ENCODE results near the gene ZNF227.
A peak's percentile ranks its signal among the peaks of the same experiment; 100 is the strongest.
"Not testable (repeated sequence)": the region's sequence is repeated elsewhere in the genome, so short reads cannot be mapped to it uniquely, and the experiment has no call there.

The ZNF227 gene

DNA sequence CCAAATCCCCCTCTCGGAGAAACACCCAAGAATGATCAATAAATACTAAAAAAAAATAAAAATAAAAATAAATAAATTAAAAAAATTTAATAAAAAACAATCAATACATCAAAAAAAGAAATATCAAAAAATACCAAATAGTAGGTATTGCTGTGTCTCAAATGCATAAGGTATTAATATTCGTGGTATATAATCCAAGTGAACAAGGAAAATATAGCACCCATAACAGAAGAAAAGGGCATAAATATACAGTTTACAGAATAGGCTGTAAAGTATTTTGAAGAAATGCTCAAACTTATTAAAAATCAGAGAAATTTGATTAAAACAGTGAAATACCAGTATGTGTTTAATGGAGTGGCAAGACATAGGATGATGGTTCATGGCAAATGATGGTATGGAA, 7.6 kb upstream of the ZNF227 start:
- H3K36me3 ChIP-seq (replicated peaks; ENCODE audit: low read depth, low read length): no peaks in the 10 kb centered on the region
- no peak overlapping the region for H3K4me3 ChIP-seq (ENCODE audit: low read length)
- TF ChIP-seq, protein P1, sequence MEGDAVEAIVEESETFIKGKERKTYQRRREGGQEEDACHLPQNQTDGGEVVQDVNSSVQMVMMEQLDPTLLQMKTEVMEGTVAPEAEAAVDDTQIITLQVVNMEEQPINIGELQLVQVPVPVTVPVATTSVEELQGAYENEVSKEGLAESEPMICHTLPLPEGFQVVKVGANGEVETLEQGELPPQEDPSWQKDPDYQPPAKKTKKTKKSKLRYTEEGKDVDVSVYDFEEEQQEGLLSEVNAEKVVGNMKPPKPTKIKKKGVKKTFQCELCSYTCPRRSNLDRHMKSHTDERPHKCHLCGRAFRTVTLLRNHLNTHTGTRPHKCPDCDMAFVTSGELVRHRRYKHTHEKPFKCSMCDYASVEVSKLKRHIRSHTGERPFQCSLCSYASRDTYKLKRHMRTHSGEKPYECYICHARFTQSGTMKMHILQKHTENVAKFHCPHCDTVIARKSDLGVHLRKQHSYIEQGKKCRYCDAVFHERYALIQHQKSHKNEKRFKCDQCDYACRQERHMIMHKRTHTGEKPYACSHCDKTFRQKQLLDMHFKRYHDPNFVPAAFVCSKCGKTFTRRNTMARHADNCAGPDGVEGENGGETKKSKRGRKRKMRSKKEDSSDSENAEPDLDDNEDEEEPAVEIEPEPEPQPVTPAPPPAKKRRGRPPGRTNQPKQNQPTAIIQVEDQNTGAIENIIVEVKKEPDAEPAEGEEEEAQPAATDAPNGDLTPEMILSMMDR (IDR thresholded peaks at IDR 0.05; ENCODE audit: low read depth, low read length): no peak
- no peak for TF ChIP-seq EZH2phosphoT487 (IDR thresholded peaks at IDR 0.05; ENCODE audit: low read depth)
- no peaks in the 10 kb centered on the region for H3K4me1 ChIP-seq (ENCODE audit: low read length)
- no peaks in the 10 kb centered on the region for H4K20me1 ChIP-seq (ENCODE audit: insufficient read depth, low read length)
- H2AFZ ChIP-seq (ENCODE audit: low read depth, low read length): no peak overlapping the region
- H3K9me3 ChIP-seq (ENCODE audit: insufficient read depth, low read length): peaks cover 10% of the 10 kb centered on the region; the same call in 1 of the 2 replicates
- H3K4me2 ChIP-seq (ENCODE audit: low read length): no peak overlapping the region
- no peak overlapping the region for H3K27ac ChIP-seq (ENCODE audit: low read length)
- no peaks in the 10 kb centered on the region for H3K79me2 ChIP-seq (ENCODE audit: low read length)
- H3K27me3 ChIP-seq (ENCODE audit: low read depth, low read length): no peaks in the 10 kb centered on the region
- H3K9ac ChIP-seq (ENCODE audit: low read length): no peak overlapping the region

DNA sequence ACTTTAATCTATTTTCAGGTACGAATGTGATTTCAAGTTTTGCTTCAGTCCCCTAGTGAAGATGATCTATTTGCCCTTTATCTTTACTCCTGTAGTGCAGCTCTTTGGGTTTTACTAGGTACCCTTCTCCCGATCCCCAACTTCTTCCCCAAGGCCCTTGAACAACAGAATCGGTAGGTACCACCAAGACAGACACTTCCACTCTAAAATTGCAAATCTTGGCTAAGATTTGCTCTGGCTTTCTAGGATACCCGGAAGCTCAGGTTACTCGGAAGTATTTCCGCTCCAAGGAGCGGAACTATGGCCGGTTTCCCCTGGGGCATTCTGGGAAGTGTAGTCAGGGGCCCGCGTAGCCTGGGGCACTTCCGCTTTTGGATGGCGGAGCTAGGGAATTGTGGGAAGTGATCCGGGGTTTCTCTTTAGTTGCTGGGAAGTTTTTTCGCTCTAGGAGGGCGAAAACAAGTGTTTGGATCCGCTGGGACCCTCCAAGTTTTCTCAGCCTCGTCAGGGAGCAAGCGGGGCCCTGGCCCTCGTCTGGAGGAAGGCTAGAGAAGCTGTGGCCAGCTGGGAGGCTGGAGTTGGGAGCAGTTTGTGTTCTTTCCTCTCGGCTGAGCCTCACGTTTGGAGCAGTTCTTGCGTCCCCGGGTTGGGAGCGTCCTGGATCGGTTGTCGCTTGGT, 5.1 kb upstream of the ZNF227 start:
- H2AFZ ChIP-seq (ENCODE audit: low read depth, low read length): peak overlapping the region; percentile 99
- TF ChIP-seq, protein P1 (IDR thresholded peaks at IDR 0.05; ENCODE audit: low read depth, low read length): no peak
- TF ChIP-seq EZH2phosphoT487 (IDR thresholded peaks at IDR 0.05; ENCODE audit: low read depth): no peak
- peak overlapping the region; percentile 76 for H3K4me2 ChIP-seq (ENCODE audit: low read length)
- H3K27me3 ChIP-seq (ENCODE audit: low read depth, low read length): no peaks in the 10 kb centered on the region
- H3K4me1 ChIP-seq (ENCODE audit: low read length): no peaks in the 10 kb centered on the region
- H3K36me3 ChIP-seq (replicated peaks; ENCODE audit: low read depth, low read length): no peaks in the 10 kb centered on the region
- peaks cover 13% of the 10 kb centered on the region; the same call in 1 of the 2 replicates for H3K9me3 ChIP-seq (ENCODE audit: insufficient read depth, low read length)
- H4K20me1 ChIP-seq (ENCODE audit: insufficient read depth, low read length): no peaks in the 10 kb centered on the region
- peak overlapping the region; percentile 76 for H3K4me3 ChIP-seq (ENCODE audit: low read length)
- H3K9ac ChIP-seq (ENCODE audit: low read length): peak overlapping the region; percentile 66
- H3K79me2 ChIP-seq (ENCODE audit: low read length): no peaks in the 10 kb centered on the region
- peak overlapping the region; percentile 17; the same call in 1 of the 2 replicates for H3K27ac ChIP-seq (ENCODE audit: low read length)

DNA sequence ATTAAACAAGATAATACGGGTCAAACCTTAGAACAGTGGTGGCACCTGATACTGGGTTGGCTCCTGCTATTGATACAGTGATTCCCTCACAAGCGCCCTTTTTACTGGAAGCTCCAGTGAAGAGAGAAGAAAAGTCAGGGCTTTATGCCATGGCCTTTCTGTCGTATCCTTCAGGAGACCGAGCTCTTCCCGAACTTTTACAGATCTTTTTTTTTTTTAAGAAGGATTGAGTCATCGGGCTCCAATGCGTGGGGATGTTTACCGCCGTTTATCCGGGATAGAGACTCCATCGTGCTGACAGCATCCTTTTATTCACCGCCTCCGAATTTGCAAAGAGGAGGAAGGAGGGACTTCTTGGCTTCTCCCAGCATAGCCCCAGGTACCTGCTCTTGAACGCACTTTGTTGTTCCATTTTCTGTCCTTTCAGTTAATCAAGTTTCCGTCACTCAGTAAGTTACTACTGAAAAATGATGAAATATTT, 574 bp downstream of the ZNF227 start:
- Histone ChIP-seq H3K9ac (ENCODE audit: low read length) (peak overlapping the region; percentile 95), H3K9me3 (ENCODE audit: insufficient read depth, low read length) (peaks cover 26% of the 10 kb centered on the region; the same call in 1 of the 2 replicates), H3K27me3 (ENCODE audit: low read depth, low read length) (no peaks in the 10 kb centered on the region), H3K36me3 (replicated peaks; ENCODE audit: low read depth, low read length) (peaks cover 41% of the 10 kb centered on the region), H2AFZ (ENCODE audit: low read depth, low read length) (peak overlapping the region; percentile 98), H3K4me3 (ENCODE audit: low read length) (peak overlapping the region; percentile 97), H3K4me2 (ENCODE audit: low read length) (peak overlapping the region; percentile 96), H4K20me1 (ENCODE audit: insufficient read depth, low read length) (no peaks in the 10 kb centered on the region), H3K27ac (ENCODE audit: low read length) (peak overlapping the region; percentile 54), H3K79me2 (ENCODE audit: low read length) (peaks cover 31% of the 10 kb centered on the region), H3K4me1 (ENCODE audit: low read length) (peaks cover 10% of the 10 kb centered on the region; the same call in 1 of the 2 replicates)
- TF ChIP-seq, protein P1 (IDR thresholded peaks at IDR 0.05; ENCODE audit: low read depth, low read length): no peak
- no peak for TF ChIP-seq EZH2phosphoT487 (IDR thresholded peaks at IDR 0.05; ENCODE audit: low read depth)

DNA sequence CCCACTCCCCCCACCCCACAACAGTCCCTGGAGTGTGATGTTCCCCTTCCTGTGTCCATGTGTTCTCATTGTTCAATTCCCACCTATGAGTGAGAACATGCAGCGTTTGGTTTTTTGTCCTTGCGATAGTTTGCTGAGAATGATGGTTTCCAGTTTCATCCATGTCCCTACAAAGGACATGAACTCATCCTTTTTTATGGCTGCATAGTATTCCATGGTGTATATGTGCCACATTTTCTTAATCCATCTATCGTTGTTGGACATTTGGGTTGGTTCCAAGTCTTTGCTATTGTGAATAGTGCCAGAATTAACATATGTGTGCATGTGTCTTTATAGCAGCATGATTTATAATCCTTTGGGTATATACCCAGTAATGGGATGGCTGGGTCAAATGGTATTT, 7.6 kb downstream of the ZNF227 start:
- H3K4me3 ChIP-seq (ENCODE audit: low read length); H3K27me3 ChIP-seq (ENCODE audit: low read depth, low read length); H2AFZ ChIP-seq (ENCODE audit: low read depth, low read length); H3K79me2 ChIP-seq (ENCODE audit: low read length); H3K9me3 ChIP-seq (ENCODE audit: insufficient read depth, low read length); H3K27ac ChIP-seq (ENCODE audit: low read length); H3K4me2 ChIP-seq (ENCODE audit: low read length); H3K4me1 ChIP-seq (ENCODE audit: low read length); H4K20me1 ChIP-seq (ENCODE audit: insufficient read depth, low read length); H3K9ac ChIP-seq (ENCODE audit: low read length): not testable (repeated sequence)
- H3K36me3 ChIP-seq (replicated peaks; ENCODE audit: low read depth, low read length): peaks cover 43% of the 10 kb centered on the region

DNA sequence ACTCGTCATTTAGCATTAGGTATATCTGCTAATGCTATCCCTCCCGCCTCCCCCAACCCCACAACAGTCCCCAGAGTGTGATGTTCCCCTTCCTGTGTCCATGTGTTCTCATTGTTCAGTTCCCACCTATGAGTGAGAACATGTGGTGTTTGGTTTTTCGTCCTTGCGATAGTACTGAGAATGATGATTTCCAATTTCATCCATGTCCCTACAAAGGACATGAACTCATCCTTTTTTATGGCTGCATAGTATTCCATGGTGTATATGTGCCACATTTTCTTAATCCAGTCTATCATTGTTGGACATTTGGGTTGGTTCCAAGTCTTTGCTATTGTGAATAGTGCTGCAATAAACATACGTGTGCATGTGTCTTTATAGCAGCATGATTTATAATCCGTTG, 8.4 kb downstream of the ZNF227 start:
- H3K9me3 ChIP-seq (ENCODE audit: insufficient read depth, low read length); H2AFZ ChIP-seq (ENCODE audit: low read depth, low read length); H3K27ac ChIP-seq (ENCODE audit: low read length); H4K20me1 ChIP-seq (ENCODE audit: insufficient read depth, low read length); H3K79me2 ChIP-seq (ENCODE audit: low read length); H3K4me3 ChIP-seq (ENCODE audit: low read length); H3K4me1 ChIP-seq (ENCODE audit: low read length); H3K4me2 ChIP-seq (ENCODE audit: low read length); H3K27me3 ChIP-seq (ENCODE audit: low read depth, low read length); H3K9ac ChIP-seq (ENCODE audit: low read length): not testable (repeated sequence)
- H3K36me3 ChIP-seq (replicated peaks; ENCODE audit: low read depth, low read length): peaks cover 36% of the 10 kb centered on the region

DNA sequence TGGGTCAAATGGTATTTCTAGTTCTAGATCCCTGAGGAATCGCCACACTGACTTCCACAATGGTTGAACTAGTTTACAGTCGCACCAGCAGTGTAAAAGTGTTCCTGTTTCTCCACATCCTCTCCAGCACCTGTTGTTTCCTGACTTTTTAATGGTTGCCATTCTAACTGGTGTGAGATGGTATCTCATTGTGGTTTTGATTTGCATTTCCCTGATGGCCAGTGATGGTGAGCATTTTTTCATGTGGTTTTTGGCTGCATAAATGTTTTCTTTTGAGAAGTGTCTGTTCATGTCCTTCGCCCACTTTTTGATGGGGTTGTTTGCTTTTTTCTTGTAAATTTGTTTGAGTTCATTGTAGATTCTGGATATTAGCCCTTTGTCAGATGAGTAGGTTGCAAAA, 9.0 kb downstream of the ZNF227 start:
- not testable (repeated sequence) for H3K4me2 ChIP-seq (ENCODE audit: low read length); H3K4me1 ChIP-seq (ENCODE audit: low read length); H4K20me1 ChIP-seq (ENCODE audit: insufficient read depth, low read length); H2AFZ ChIP-seq (ENCODE audit: low read depth, low read length); H3K27me3 ChIP-seq (ENCODE audit: low read depth, low read length); H3K79me2 ChIP-seq (ENCODE audit: low read length); H3K9me3 ChIP-seq (ENCODE audit: insufficient read depth, low read length); H3K4me3 ChIP-seq (ENCODE audit: low read length); H3K9ac ChIP-seq (ENCODE audit: low read length); H3K27ac ChIP-seq (ENCODE audit: low read length)
- H3K36me3 ChIP-seq (replicated peaks; ENCODE audit: low read depth, low read length): peaks cover 31% of the 10 kb centered on the region
